Measurements from ENCODE around the gene WDR20.

GRCh38 chr14:102229071-102229738 is 89.5 kb downstream of the WDR20 start:
- TF ChIP-seq CTCF (IDR thresholded peaks at IDR 0.05) (no peak), NR1H2 (CRISPR knock-in tag; IDR thresholded peaks at IDR 0.05) (no peak), ZNF281 (CRISPR knock-in tag; IDR thresholded peaks at IDR 0.05) (no peak), FOXP1 (CRISPR knock-in tag; IDR thresholded peaks at IDR 0.05; ENCODE audit: borderline replicate concordance) (no peak), CREB1 (CRISPR knock-in tag; IDR thresholded peaks at IDR 0.05) (no peak), ATF3 (CRISPR knock-in tag; conservative IDR thresholded peaks at IDR 0.05) (no peak), NR3C1 (CRISPR knock-in tag; conservative IDR thresholded peaks at IDR 0.05; ENCODE audit: low read depth) (no peak), JUN (CRISPR knock-in tag; IDR thresholded peaks at IDR 0.05) (no peak)

Data from WTC11 (cell line).